ENCODE data around the gene TMEM14B. TPM values are rescaled to one million over a fixed set of nuclear protein-coding genes. Genes with fewer than 3 reads are reported as not detected.

The TMEM14B gene
- total RNA-seq, 2 donors from 2014 or later: 58.7 to 73.3 TPM

GRCh38 chr6:10800810-10801209 lies 53.2 kb downstream of the TMEM14B start:
- Histone ChIP-seq H3K36me3 (no peaks in the 10 kb centered on the region), H3K4me1 (no peaks in the 10 kb centered on the region), H3K27ac (no peak overlapping the region), H3K4me3 (no peak overlapping the region), H3K9me3 (no peaks in the 10 kb centered on the region), H3K27me3 (no peaks in the 10 kb centered on the region), H3K9ac (ENCODE audit: low read depth in 2 of 2, low read length in 2 of 2) (no peak overlapping the region)
- DNase-seq: no peak
- intact Hi-C loops (cut with DNase I): loop anchor here (2.0 kb wide), 1 partner anchor 290 kb away; no protein-coding TSS in a partner anchor
- TF ChIP-seq, protein P1, sequence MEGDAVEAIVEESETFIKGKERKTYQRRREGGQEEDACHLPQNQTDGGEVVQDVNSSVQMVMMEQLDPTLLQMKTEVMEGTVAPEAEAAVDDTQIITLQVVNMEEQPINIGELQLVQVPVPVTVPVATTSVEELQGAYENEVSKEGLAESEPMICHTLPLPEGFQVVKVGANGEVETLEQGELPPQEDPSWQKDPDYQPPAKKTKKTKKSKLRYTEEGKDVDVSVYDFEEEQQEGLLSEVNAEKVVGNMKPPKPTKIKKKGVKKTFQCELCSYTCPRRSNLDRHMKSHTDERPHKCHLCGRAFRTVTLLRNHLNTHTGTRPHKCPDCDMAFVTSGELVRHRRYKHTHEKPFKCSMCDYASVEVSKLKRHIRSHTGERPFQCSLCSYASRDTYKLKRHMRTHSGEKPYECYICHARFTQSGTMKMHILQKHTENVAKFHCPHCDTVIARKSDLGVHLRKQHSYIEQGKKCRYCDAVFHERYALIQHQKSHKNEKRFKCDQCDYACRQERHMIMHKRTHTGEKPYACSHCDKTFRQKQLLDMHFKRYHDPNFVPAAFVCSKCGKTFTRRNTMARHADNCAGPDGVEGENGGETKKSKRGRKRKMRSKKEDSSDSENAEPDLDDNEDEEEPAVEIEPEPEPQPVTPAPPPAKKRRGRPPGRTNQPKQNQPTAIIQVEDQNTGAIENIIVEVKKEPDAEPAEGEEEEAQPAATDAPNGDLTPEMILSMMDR (IDR thresholded peaks at IDR 0.05): no peak

- H3K9ac ChIP-seq (ENCODE audit: low read depth in 2 of 2, low read length in 2 of 2): no peak overlapping the region
- no peaks in the 10 kb centered on the region for H3K9me3 ChIP-seq
- no peaks in the 10 kb centered on the region for H3K27me3 ChIP-seq
- no peak overlapping the region for H3K4me3 ChIP-seq
- no peaks in the 10 kb centered on the region for H3K36me3 ChIP-seq
- TF ChIP-seq, protein P1 (IDR thresholded peaks at IDR 0.05): peak; percentile 98
- peak; percentile 51 for DNase-seq
- no peaks in the 10 kb centered on the region for H3K4me1 ChIP-seq
- intact Hi-C loops (cut with DNase I): loop anchor here (2.0 kb wide), 1 partner anchor 291 kb away; no protein-coding TSS in a partner anchor
- H3K27ac ChIP-seq: no peak overlapping the region
Measured at GRCh38 chr6:10801224-10801848, 53.7 kb downstream of the TMEM14B start.

Other genes starting within 250 kb of the TMEM14B start
- 1 to 10 TPM; 9.8 to 9.9 TPM for gene GCNT2, start 226.5 kb upstream of the TMEM14B start, total RNA-seq
- under 1 TPM; 0.69 to 0.99 TPM for gene C6orf52, start 53.2 kb upstream of the TMEM14B start, total RNA-seq
- 10 to 100 TPM in 1 of 2 donors, 1 to 10 TPM in 1; 6.6 to 16.3 TPM for gene PAK1IP1, start 52.8 kb upstream of the TMEM14B start, total RNA-seq
- 10 to 100 TPM; 63.4 to 86.8 TPM for gene TMEM14C, start 24.7 kb upstream of the TMEM14B start, total RNA-seq
- not detected for gene MAK, start 90.7 kb downstream of the TMEM14B start, total RNA-seq
- not detected for gene GCM2, start 134.2 kb downstream of the TMEM14B start, total RNA-seq
- under 1 TPM in 1 of 2 donors, not detected in 1; 0.11 TPM for gene SYCP2L, start 139.2 kb downstream of the TMEM14B start, total RNA-seq

All from colonic mucosa (tissue), 4 donors.